Stomach (tissue), 9 donors: ENCODE results near the gene SPATA20. TPM values are rescaled to one million over a fixed set of nuclear protein-coding genes. Genes with fewer than 3 reads are reported as not detected.

Experiments
- DNase-seq, 2 donors: peaks; one replicate each; pipeline versions ENCODE4 v3.0.0 to v3.0.0-alpha.2; 2013 to 2019
- H3K27ac ChIP-seq, 5 donors: fragments of 200-600 bp in 4 of 5; sonication (generic) in 4 of 5; one replicate each; pipeline ENCODE4 v1.5.1; 2013 to 2019; ENCODE audit warnings: mild to moderate bottlenecking in 1 of 5, moderate library complexity in 1 of 5
- H3K27me3 ChIP-seq, 3 donors: fragments of 200-600 bp; sonication (generic); one replicate each; pipeline ENCODE4 v1.5.1; 2017 to 2019; ENCODE audit warnings: mixed run types in 1 of 3
- H3K36me3 ChIP-seq, 4 donors: fragments of 200-600 bp; sonication (generic); 1 replicate in 3 of 4; 2 replicates in 1 of 4; pipeline ENCODE4 v1.5.1; 2016 to 2019
- H3K4me1 ChIP-seq, 4 donors: fragments of 200-600 bp; sonication (generic); one replicate each; pipeline ENCODE4 v1.5.1; 2016 to 2019
- H3K4me3 ChIP-seq, 4 donors: fragments of 200-600 bp; sonication (generic) in 3 of 4; one replicate each; pipeline ENCODE4 v1.5.1; 2016 to 2019; ENCODE audit warnings: mild to moderate bottlenecking in 1 of 4
- H3K9me3 ChIP-seq, 4 donors: fragments of 200-600 bp; sonication (generic); one replicate each; pipeline ENCODE4 v1.5.1; 2016 to 2019
- EP300 ChIP-seq: sonication (generic); formaldehyde crosslinking; IDR thresholded peaks from one replicate; pipeline ENCODE4 v1.6.1; 2017; ENCODE audit warnings: antibody characterized with exemption
- POLR2A ChIP-seq, 4 donors: fragments of 450-650 bp; IDR thresholded peaks; one replicate each; pipeline ENCODE4 v1.6.1; 2016; ENCODE audit warnings: antibody characterized with exemption in 4 of 4, control low read depth in 2 of 4, mild to moderate bottlenecking in 1 of 4, moderate library complexity in 1 of 4
- POLR2AphosphoS5 ChIP-seq, 3 donors: sonication (generic); formaldehyde crosslinking; IDR thresholded peaks; one replicate each; pipeline ENCODE4 v1.6.1; 2016; ENCODE audit warnings: antibody characterized with exemption in 3 of 3
- WGBS, 5 donors: extraction: QIAGEN DNeasy Blood & Tissue Kit in 3 of 5; methylation state at CpG; one replicate each; pipeline versions ENCODE4 v1.1.5 to v1.1.7; 2013 to 2018; 5-methylcytosine and 5-hydroxymethylcytosine counted together
- intact Hi-C: fragments of 100-400 bp; cut with DNase I; formaldehyde crosslinking; loops from one replicate; pipeline ENCODE4 v1.15.1; 2023; ENCODE audit warnings: low total_unique reads
- polyA plus RNA-seq, 3 donors: library from polyadenylated mRNA; stranded (reverse); fragments of 200-250 nt; gene quantifications; one replicate each; pipeline ENCODE4 v1.2.3, GENCODE V29; 2013
- total RNA-seq, 5 donors: library from RNA; depleted of rRNA; stranded (reverse); fragments of >200 nt; gene quantifications; one replicate each; pipeline versions ENCODE4 v1.1.0 to v1.2.3, GENCODE V29; 2014 to 2016
- TF ChIP-seq, protein P1 (sequence below), 7 experiments: fragments of 450-650 bp in 4 of 7; fragments of 200-600 bp in 3 of 7; sonication (generic) in 3 of 7; IDR thresholded peaks; one replicate each; pipeline ENCODE4 v1.5.1; 2016 to 2019; ENCODE audit warnings: antibody characterized with exemption in 7 of 7, control low read depth in 2 of 7, mild to moderate bottlenecking in 1 of 7
- donor health status: healthy with polysubstance abuse.
- donor health status: Bipolar disorder and iron deficiency.
- donor health status: healthy.

Gene SPATA20
- total and polyA plus RNA-seq, 8 donors = 24.8 to 1,214 (median 80.8) TPM

DNA sequence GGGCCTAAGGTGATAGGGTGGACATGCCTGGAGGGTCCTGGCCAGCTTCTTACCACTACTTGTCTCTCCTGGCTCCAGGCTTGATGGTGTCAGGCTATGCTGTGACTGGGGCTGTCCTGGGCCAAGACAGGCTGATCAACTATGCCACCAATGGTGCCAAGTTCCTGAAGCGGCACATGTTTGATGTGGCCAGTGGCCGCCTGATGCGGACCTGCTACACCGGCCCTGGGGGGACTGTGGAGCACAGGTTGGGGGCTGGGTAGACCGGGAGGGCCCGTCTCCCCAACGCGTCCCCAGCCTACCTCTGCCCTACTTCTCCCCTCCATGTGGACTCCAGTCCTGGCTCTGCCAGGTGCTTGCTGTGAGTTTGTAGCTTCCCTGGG is 4.5 kb downstream of the SPATA20 start:
- peak in 1 of 2 donors; percentile 52 for DNase-seq
- Histone ChIP-seq H3K27me3 (no peaks in the 10 kb centered on the region), H3K36me3 (peaks cover 3 to 63% (median 39%) of the 10 kb centered on the region in 4 donors), H3K9me3 (no peaks in the 10 kb centered on the region), H3K4me1 (peaks cover 18 to 40% (median 31%) of the 10 kb centered on the region in 4 donors), H3K4me3 (no peak overlapping the region), H3K27ac (peak overlapping the region in 2 of 5 donors; percentile 33 to 64)
- 66 to 91% (median 79%) methylated on average over 4 to 8 of the region's 8 CpGs for WGBS, 5 donors
- intact Hi-C loops = no loop called here
- TF ChIP-seq POLR2A (IDR thresholded peaks at IDR 0.05) (no peak), EP300 (no peak)

DNA sequence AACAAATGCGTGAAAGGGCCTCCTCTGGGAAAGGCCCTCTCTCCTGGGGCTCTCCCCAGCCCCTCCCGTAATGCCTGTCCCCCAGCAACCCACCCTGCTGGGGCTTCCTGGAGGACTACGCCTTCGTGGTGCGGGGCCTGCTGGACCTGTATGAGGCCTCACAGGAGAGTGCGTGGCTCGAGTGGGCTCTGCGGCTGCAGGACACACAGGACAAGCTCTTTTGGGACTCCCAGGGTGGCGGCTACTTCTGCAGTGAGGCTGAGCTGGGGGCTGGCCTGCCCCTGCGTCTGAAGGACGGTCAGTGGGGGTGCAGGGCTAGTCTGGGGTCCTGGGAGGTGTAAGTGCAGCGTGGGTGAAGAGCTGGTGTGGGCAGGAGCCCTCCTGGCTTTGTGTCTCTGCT is 4.9 kb downstream of the SPATA20 start:
- no peak for DNase-seq
- intact Hi-C loops = no loop called here
- H3K9me3 ChIP-seq = no peaks in the 10 kb centered on the region
- WGBS, 5 donors = 89 to 95% (median 94%) methylated on average over 7 to 12 of the region's 12 CpGs
- H3K36me3 ChIP-seq = peaks cover 3 to 63% (median 39%) of the 10 kb centered on the region in 4 donors
- no peak overlapping the region for H3K27ac ChIP-seq
- H3K4me1 ChIP-seq = peaks cover 18 to 36% (median 30%) of the 10 kb centered on the region in 4 donors
- TF ChIP-seq POLR2A (IDR thresholded peaks at IDR 0.05) (no peak), EP300 (no peak), POLR2AphosphoS5 (IDR thresholded peaks at IDR 0.05) (no peak)
- TF ChIP-seq, protein P1, sequence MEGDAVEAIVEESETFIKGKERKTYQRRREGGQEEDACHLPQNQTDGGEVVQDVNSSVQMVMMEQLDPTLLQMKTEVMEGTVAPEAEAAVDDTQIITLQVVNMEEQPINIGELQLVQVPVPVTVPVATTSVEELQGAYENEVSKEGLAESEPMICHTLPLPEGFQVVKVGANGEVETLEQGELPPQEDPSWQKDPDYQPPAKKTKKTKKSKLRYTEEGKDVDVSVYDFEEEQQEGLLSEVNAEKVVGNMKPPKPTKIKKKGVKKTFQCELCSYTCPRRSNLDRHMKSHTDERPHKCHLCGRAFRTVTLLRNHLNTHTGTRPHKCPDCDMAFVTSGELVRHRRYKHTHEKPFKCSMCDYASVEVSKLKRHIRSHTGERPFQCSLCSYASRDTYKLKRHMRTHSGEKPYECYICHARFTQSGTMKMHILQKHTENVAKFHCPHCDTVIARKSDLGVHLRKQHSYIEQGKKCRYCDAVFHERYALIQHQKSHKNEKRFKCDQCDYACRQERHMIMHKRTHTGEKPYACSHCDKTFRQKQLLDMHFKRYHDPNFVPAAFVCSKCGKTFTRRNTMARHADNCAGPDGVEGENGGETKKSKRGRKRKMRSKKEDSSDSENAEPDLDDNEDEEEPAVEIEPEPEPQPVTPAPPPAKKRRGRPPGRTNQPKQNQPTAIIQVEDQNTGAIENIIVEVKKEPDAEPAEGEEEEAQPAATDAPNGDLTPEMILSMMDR (IDR thresholded peaks at IDR 0.05) = no peak
- no peaks in the 10 kb centered on the region for H3K27me3 ChIP-seq
- H3K4me3 ChIP-seq = no peak overlapping the region

DNA sequence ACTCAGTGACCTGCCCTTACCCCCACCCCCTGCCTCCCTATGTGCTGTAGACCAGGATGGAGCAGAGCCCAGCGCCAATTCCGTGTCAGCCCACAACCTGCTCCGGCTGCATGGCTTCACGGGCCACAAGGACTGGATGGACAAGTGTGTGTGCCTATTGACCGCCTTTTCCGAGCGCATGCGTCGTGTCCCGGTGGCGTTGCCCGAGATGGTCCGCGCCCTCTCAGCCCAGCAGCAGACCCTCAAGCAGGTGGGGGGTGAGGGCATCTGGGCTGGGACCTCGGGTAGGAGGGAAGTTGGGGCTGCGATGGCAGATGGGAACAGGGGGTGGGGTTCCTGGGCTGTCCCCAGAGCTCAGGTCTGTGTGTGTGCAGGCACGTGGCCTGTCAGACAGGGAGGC is 7.2 kb downstream of the SPATA20 start:
- H3K4me3 ChIP-seq = no peak overlapping the region
- no peaks in the 10 kb centered on the region for H3K9me3 ChIP-seq
- H3K36me3 ChIP-seq = peaks cover 3 to 55% (median 36%) of the 10 kb centered on the region in 4 donors
- peaks cover 16 to 31% (median 27%) of the 10 kb centered on the region in 4 donors for H3K4me1 ChIP-seq
- no peak for TF ChIP-seq EP300
- TF ChIP-seq POLR2AphosphoS5 (IDR thresholded peaks at IDR 0.05) = no peak
- no peak for TF ChIP-seq POLR2A (IDR thresholded peaks at IDR 0.05)
- TF ChIP-seq, protein P1 (IDR thresholded peaks at IDR 0.05) = no peak
- peaks cover 0 to 21% (median 8%) of the 10 kb centered on the region in 3 donors for H3K27me3 ChIP-seq
- WGBS, 5 donors = 92 to 96% (median 94%) methylated on average over 14 to 17 of the region's 17 CpGs
- no peak for DNase-seq
- H3K27ac ChIP-seq = no peak overlapping the region
- intact Hi-C loops = no loop called here

DNA sequence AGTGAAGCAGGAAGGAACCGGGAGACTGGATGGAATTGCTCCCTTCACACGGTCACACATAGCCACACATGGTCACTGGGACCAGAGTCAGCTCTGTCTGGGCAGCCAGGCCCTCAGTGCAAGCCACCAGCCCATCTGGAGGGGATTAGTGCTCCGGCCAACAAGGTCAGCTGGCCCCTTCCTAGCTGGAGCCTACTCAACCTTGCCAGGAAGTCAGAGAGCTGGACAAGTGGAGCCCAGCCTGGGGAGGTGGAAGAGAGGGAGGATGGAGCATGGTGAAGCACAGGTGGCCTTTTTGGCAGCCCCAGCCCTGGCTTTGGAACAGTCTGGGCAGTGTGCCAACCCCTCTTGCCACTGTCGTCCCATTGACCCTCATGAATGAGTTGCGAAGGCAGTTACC is 9.8 kb downstream of the SPATA20 start:
- intact Hi-C loops = no loop called here
- peak in 1 of 2 donors; percentile 66 for DNase-seq
- Histone ChIP-seq H3K9me3 (no peaks in the 10 kb centered on the region), H3K27ac (no peak overlapping the region), H3K4me1 (peaks cover 31 to 48% (median 37%) of the 10 kb centered on the region in 4 donors), H3K27me3 (peaks cover 6 to 47% (median 32%) of the 10 kb centered on the region in 3 donors), H3K4me3 (no peak overlapping the region), H3K36me3 (peaks cover 3 to 29% (median 22%) of the 10 kb centered on the region in 4 donors)
- WGBS, 5 donors = 46 to 62% (median 52%) methylated on average over 3 to 5 of the region's 5 CpGs
- TF ChIP-seq POLR2A (IDR thresholded peaks at IDR 0.05) = no peak
- TF ChIP-seq POLR2AphosphoS5 (IDR thresholded peaks at IDR 0.05) = no peak
- TF ChIP-seq EP300 = no peak
- TF ChIP-seq, protein P1 (IDR thresholded peaks at IDR 0.05) = no peak

DNA sequence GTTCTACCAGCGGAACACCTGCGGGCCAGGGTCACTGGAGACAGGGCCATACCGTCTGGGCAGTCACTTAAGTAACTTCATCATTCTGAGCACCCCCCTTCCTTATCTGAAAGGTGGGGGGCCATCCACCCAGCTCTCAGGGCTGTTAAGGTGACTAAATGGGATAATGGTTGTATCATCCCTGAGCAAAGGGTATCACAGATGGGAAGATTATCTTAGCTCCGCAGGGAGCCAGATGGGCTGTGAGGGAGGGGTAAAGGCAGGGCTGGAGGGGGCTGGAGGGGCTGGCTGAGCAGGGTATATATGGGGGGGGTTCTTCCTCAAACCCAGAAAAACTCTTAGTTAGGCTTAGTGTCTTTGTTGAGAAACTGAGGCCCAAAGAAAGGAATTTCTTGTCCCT is 10.7 kb downstream of the SPATA20 start:
- intact Hi-C loops = no loop called here
- DNase-seq = no peak
- TF ChIP-seq POLR2AphosphoS5 (IDR thresholded peaks at IDR 0.05) (no peak), POLR2A (IDR thresholded peaks at IDR 0.05) (no peak), EP300 (no peak)
- TF ChIP-seq, protein P1 (IDR thresholded peaks at IDR 0.05) = no peak
- Histone ChIP-seq H3K36me3 (peaks cover 3 to 25% (median 18%) of the 10 kb centered on the region in 4 donors), H3K27me3 (peaks cover 6 to 55% (median 41%) of the 10 kb centered on the region in 3 donors), H3K27ac (no peak overlapping the region), H3K4me3 (no peak overlapping the region), H3K9me3 (no peaks in the 10 kb centered on the region), H3K4me1 (peaks cover 37 to 56% (median 42%) of the 10 kb centered on the region in 4 donors)
- WGBS, 5 donors = 86 to 100% (median 91%) methylated on average over 2 to 4 of the region's 4 CpGs
